Esophagus squamous epithelium (tissue), 4 donors: ENCODE results near the gene RAB20.

ENCODE experiments used
- POLR2A ChIP-seq, 4 donors: fragments of 450-650 bp; IDR thresholded peaks; one replicate each; pipeline ENCODE4 v1.6.1; 2017; ENCODE audit warnings: antibody characterized with exemption in 4 of 4, mild to moderate bottlenecking in 4 of 4, moderate library complexity in 3 of 4
- TF ChIP-seq, protein P1 (sequence below), 6 experiments: fragments of 450-650 bp in 4 of 6; fragments of 200-600 bp in 2 of 6; sonication (generic) in 2 of 6; IDR thresholded peaks; one replicate each; pipeline ENCODE4 v1.5.1; 2016 to 2019; ENCODE audit warnings: antibody characterized with exemption in 6 of 6, mild to moderate bottlenecking in 4 of 6, moderate library complexity in 4 of 6

DNA sequence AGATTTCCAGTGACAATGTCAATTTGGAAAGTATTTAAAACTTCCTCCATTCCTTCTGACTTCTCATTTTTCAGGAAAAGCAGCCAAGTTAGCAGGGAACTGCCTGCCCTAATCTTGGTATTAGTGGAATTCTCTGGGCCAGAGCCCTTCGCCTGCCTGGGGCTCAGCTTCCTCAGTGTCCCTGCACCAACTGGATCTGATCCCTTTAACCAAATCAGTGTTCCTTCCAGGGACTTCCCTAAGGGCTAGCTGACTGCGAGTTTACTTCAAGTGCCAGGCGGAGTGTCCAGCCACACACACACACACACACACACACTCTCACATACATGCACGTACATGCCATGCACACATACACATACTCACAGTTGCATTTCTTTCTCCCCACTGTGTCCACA, 20.0 kb downstream of the RAB20 start:
- TF ChIP-seq, protein P1, sequence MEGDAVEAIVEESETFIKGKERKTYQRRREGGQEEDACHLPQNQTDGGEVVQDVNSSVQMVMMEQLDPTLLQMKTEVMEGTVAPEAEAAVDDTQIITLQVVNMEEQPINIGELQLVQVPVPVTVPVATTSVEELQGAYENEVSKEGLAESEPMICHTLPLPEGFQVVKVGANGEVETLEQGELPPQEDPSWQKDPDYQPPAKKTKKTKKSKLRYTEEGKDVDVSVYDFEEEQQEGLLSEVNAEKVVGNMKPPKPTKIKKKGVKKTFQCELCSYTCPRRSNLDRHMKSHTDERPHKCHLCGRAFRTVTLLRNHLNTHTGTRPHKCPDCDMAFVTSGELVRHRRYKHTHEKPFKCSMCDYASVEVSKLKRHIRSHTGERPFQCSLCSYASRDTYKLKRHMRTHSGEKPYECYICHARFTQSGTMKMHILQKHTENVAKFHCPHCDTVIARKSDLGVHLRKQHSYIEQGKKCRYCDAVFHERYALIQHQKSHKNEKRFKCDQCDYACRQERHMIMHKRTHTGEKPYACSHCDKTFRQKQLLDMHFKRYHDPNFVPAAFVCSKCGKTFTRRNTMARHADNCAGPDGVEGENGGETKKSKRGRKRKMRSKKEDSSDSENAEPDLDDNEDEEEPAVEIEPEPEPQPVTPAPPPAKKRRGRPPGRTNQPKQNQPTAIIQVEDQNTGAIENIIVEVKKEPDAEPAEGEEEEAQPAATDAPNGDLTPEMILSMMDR (IDR thresholded peaks at IDR 0.05) = no peak
- TF ChIP-seq POLR2A (IDR thresholded peaks at IDR 0.05) = no peak
